AG09309 (cell line): ENCODE measurements around the gene TBC1D17.

ENCODE experiments used
- DNase-seq: peaks from one replicate; pipeline ENCODE4 v3.0.0-alpha.2; 2010; ENCODE audit warnings: low read depth
- H3K4me3 ChIP-seq: 2 replicates; pipeline ENCODE4 v1.5.1; 2011; ENCODE audit warnings: mild to moderate bottlenecking, low read depth, low read length, moderate library complexity; ENCODE audit not compliant: control insufficient read depth
- TF ChIP-seq, protein P1 (sequence below): IDR thresholded peaks from 2 replicates; pipeline ENCODE4 v1.5.1; 2011; ENCODE audit warnings: mild to moderate bottlenecking, low read depth, low read length, inconsistent platforms; ENCODE audit not compliant: insufficient read depth, control insufficient read depth; ENCODE audit errors: missing control alignments

Gene TBC1D17

GRCh38 chr19:49864890-49865289, 12.6 kb upstream of the TBC1D17 start:
- no peak for DNase-seq
- TF ChIP-seq, protein P1, sequence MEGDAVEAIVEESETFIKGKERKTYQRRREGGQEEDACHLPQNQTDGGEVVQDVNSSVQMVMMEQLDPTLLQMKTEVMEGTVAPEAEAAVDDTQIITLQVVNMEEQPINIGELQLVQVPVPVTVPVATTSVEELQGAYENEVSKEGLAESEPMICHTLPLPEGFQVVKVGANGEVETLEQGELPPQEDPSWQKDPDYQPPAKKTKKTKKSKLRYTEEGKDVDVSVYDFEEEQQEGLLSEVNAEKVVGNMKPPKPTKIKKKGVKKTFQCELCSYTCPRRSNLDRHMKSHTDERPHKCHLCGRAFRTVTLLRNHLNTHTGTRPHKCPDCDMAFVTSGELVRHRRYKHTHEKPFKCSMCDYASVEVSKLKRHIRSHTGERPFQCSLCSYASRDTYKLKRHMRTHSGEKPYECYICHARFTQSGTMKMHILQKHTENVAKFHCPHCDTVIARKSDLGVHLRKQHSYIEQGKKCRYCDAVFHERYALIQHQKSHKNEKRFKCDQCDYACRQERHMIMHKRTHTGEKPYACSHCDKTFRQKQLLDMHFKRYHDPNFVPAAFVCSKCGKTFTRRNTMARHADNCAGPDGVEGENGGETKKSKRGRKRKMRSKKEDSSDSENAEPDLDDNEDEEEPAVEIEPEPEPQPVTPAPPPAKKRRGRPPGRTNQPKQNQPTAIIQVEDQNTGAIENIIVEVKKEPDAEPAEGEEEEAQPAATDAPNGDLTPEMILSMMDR = no peak
- no peak overlapping the region for H3K4me3 ChIP-seq

- TF ChIP-seq, protein P1 = no peak
- peak within 1 kb of the TSS; percentile 88 for H3K4me3 ChIP-seq
- no peak for DNase-seq
These were observed 10.3 kb upstream of the TBC1D17 start, which contains the start of gene PNKP for GRCh38 chr19:49866933-49867782. TSS of gene PNKP (minus strand) at chr19:49867576. CDS start at chr19:49867204, 372 bp downstream.

- peak overlapping the region; percentile 37 for H3K4me3 ChIP-seq
- TF ChIP-seq, protein P1 = no peak
- no peak for DNase-seq
These were observed 8.5 kb upstream of the TBC1D17 start for GRCh38 chr19:49869009-49869483.

DNA sequence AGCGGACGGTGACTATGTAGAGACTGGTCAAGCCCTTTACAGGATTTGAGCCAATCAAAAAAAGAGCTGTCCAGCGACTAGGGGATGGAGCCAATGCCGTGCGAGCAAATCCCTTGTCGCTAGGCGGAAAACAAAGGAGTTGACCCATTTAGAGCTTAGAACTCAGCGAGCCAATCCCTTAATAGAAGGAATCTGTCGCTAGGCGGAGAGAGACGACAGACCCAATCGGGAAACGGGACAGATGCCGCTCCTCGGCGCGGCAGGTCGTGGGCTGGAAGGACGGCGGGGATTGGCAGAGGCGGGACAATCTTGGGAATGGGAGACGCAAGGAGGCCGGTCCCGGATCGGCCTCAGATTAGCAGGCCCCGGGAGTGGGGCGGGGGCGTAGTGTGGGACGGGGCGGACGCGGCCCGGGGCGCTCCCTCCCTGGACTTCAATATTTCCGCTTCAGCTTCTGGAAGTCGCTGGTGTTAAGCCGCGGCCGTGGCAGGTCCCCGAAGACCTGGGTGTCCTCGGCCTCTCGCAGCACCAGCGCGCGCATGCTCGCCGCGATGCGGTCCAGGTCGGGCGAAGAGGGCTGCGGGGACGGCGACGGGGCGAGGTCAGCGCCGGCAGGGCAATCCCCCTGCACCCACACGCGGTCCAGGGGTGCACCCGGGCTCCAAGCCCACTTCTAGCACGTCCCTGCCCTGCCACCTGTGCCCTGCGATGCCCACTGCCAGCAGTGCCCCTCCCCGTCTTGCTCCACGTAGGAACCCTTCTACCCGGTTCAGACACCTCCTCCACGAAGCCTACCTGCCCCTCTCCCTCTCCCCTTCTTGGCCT, 7.8 kb upstream of the TBC1D17 start:
- peak; percentile 100 for DNase-seq
- TF ChIP-seq, protein P1 = no peak
- peak overlapping the region; percentile 45 for H3K4me3 ChIP-seq

- TF ChIP-seq, protein P1 = no peak
- DNase-seq = no peak
- peak overlapping the region; percentile 45 for H3K4me3 ChIP-seq
These were observed 7.1 kb upstream of the TBC1D17 start for GRCh38 chr19:49870309-49870901.

GRCh38 chr19:49871349-49871985, 6.0 kb upstream of the TBC1D17 start:
- no peak overlapping the region for H3K4me3 ChIP-seq
- TF ChIP-seq, protein P1 = no peak
- DNase-seq = no peak
